Activated CD4-positive, alpha-beta memory T cell treated with anti-CD3 and anti-CD28 coated beads, Interleukin-2, amount 10 ng/mL, durations not matched to agents 7 days and 5 days (primary cell): Measurements from ENCODE around the gene ADCY5. TPM values are rescaled to one million over a fixed set of nuclear protein-coding genes. Genes with fewer than 3 reads are reported as not detected.

Source experiments
- CTCF ChIA-PET: fragments of 350-600 bp; sonication (Branson Sonifier 250); formaldehyde crosslinking; loops from one replicate; lab custom pipeline; 2021; ENCODE audit warnings: antibody characterized with exemption, inconsistent platforms; lab: Charles Lee
- POLR2A ChIA-PET: fragments of 350-600 bp; sonication (Branson Sonifier 250); formaldehyde crosslinking; loops from one replicate; lab custom pipeline; 2021; ENCODE audit warnings: antibody characterized with exemption; lab: Charles Lee
- DNase-seq: peaks from one replicate; pipeline ENCODE4 v3.0.0-alpha.2; 2020
- H3K27ac Mint-ChIP-seq: one replicate; pipeline ENCODE4 v1.8.0; 2021; ENCODE audit warnings: mild to moderate bottlenecking, mixed read lengths
- H3K27me3 Mint-ChIP-seq: one replicate; pipeline ENCODE4 v1.8.0; 2021; ENCODE audit warnings: mixed read lengths
- H3K36me3 Mint-ChIP-seq: one replicate; pipeline ENCODE4 v1.8.0; 2021; ENCODE audit warnings: low read depth, mixed read lengths
- H3K4me1 Mint-ChIP-seq: one replicate; pipeline ENCODE4 v1.8.0; 2021; ENCODE audit warnings: mixed read lengths
- H3K4me3 Mint-ChIP-seq: one replicate; pipeline ENCODE4 v1.8.0; 2021; ENCODE audit warnings: mild to moderate bottlenecking, mixed read lengths
- H3K9me3 Mint-ChIP-seq: one replicate; pipeline ENCODE4 v1.8.0; 2021; ENCODE audit warnings: mixed read lengths
- total RNA-seq, 2 experiments: library from RNA; stranded (reverse); gene quantifications; one replicate each; pipeline ENCODE4 v1.2.3, GENCODE V29; 2021

The ADCY5 gene
- total RNA-seq, 2 experiments from 2014 or later = not detected

DNA sequence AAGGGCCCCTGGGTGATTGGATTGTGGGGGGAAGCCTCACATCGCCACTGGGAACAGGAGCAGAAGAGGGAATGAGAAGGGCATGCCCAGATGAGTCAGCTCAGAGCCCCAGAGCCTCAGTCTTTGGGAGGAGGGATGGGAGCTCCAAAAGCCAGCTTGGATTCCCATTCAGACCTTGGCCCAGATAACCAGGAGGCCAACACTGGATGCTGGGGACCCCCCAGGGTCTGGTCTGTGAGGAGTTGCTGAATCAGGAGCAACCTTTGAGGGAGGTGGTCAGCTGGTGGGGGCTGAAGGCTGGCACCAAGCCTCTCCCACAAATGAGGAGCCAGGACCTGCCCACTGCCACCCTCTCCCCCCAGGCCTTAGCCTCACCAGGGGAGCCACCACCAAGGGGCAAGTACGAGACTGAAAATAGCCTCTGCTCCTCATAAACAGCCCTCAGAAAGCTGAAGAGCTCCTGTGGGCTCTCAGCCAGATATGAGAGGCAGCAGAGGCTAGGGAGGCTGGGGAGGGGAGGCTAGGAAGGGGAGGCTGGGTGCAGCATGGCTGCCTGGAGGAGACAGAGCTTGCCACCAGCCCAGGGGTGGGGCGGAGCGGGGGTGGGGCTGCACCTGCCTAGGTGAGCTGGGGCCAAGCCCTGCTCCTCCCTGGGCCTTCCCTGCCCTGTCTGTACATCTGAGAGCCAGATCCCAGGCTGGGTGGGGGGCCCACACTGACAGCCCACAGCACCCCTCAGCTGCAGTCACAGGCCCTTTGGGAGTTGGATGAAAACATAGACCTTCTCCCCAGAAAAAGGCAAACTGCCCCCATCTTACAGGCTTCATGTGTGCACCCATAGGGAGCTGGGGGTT, 147.3 kb downstream of the ADCY5 start:
- ChIA-PET CTCF (no interaction called here), POLR2A (no interaction called here)
- H3K4me3 Mint-ChIP-seq = no peak overlapping the region
- DNase-seq = no peak
- peaks cover under 1% of the 10 kb centered on the region for H3K27me3 Mint-ChIP-seq
- H3K36me3 Mint-ChIP-seq = no peaks in the 10 kb centered on the region
- H3K27ac Mint-ChIP-seq = no peak overlapping the region
- H3K9me3 Mint-ChIP-seq = no peaks in the 10 kb centered on the region
- no peaks in the 10 kb centered on the region for H3K4me1 Mint-ChIP-seq

- H3K27ac Mint-ChIP-seq = no peak overlapping the region
- H3K4me1 Mint-ChIP-seq = no peaks in the 10 kb centered on the region
- no peak overlapping the region for H3K4me3 Mint-ChIP-seq
- CTCF ChIA-PET = interaction anchor here (0.5 kb wide), 1 partner anchor 522 kb away, joined by 3 read pairs; no protein-coding TSS in a partner anchor
- no peaks in the 10 kb centered on the region for H3K27me3 Mint-ChIP-seq
- POLR2A ChIA-PET = no interaction called here
- DNase-seq = no peak
- H3K9me3 Mint-ChIP-seq = no peaks in the 10 kb centered on the region
- H3K36me3 Mint-ChIP-seq = no peaks in the 10 kb centered on the region
Measured at GRCh38 chr3:123300583-123300982, 148.3 kb downstream of the ADCY5 start.

DNA sequence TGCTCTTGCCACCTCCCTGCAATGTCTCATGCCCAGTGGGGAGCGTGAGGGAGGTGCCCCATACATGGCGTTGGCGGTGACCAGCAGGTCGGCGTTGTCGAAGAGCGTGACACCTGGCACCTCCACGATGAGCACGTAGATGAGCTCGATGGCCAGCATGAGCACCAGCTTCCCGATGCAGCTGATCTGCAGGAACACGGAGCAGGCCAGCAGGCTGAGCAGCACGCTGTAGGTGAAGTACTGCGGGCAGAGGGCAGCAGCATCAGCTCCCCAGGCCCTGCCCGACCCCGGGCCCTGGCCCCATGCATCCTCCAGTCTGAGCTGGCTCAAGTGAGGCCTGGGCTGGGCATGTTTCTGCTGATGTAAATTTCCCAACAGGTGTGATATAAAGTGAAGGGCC, 148.8 kb downstream of the ADCY5 start:
- Mint-ChIP-seq H3K27me3 (no peaks in the 10 kb centered on the region), H3K9me3 (no peaks in the 10 kb centered on the region)

DNA sequence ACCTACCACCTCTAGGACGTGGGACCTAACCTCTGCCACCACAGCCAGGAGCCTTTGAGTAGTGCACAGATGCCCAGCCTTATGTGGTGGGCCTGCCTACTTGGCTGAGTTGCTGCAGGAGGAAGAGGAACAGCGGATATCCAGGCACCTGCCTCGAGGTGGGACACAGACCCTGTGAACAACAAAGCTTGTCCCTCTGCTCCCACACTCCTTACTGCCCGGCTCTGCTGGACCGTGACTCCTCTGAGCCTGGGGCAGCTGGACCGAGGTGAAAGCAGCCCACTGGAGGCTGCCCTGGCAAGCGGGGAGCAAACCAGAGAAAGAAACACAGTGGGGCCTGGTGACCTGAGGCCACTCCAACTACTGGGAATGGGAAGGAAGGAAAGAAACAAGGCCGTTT, 149.3 kb downstream of the ADCY5 start:
- Mint-ChIP-seq H3K9me3 (no peaks in the 10 kb centered on the region), H3K4me1 (no peaks in the 10 kb centered on the region), H3K4me3 (no peak overlapping the region), H3K36me3 (no peaks in the 10 kb centered on the region), H3K27ac (no peak overlapping the region), H3K27me3 (no peaks in the 10 kb centered on the region)
- ChIA-PET POLR2A (no interaction called here), CTCF (no interaction called here)
- DNase-seq = no peak

More for the DNA sequence above, 148.8 kb downstream of the ADCY5 start:
- H3K36me3 Mint-ChIP-seq = no peaks in the 10 kb centered on the region
- H3K4me1 Mint-ChIP-seq = no peaks in the 10 kb centered on the region
- CTCF ChIA-PET = no interaction called here
- POLR2A ChIA-PET = no interaction called here
- no peak for DNase-seq
- H3K27ac Mint-ChIP-seq = no peak overlapping the region
- H3K4me3 Mint-ChIP-seq = no peak overlapping the region

DNA sequence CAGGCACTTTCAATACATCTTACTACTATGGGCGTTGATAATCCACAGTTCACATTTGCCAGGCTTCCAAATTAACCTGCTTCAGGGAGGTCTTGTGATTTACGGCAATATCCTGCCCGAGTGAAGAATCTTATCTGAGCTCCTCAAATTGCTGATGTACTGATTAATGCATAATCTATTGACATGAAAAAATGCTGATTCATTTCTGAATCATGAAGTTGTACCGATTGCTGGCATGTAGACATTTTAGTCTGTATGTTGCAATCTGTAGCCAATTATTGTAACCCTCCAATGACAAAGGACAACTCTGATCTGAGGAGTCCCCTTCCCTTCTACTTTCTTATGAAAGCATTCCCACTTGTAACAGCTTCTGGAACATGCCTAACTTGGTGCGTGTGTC, 150.0 kb downstream of the ADCY5 start:
- Mint-ChIP-seq H3K4me1 (no peaks in the 10 kb centered on the region), H3K27me3 (no peaks in the 10 kb centered on the region), H3K27ac (no peak overlapping the region), H3K4me3 (no peak overlapping the region), H3K36me3 (no peaks in the 10 kb centered on the region), H3K9me3 (no peaks in the 10 kb centered on the region)
- POLR2A ChIA-PET = no interaction called here
- CTCF ChIA-PET = no interaction called here
- DNase-seq = no peak

DNA sequence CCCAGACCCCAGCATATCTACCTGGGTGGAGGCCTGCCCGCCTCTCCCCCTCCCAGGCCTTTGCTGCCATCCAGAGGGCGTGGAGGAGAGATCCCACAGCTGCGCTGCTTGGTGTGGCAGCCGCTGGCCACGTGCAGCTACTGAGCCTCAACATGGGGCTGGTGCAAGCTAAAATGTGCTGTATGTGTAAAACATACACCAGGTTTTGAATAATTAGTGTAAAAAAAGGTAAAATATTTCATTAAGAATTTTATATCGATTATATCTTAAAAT, 151.3 kb downstream of the ADCY5 start:
- Mint-ChIP-seq H3K27me3 (no peaks in the 10 kb centered on the region), H3K9me3 (no peaks in the 10 kb centered on the region), H3K4me3 (no peak overlapping the region), H3K27ac (no peak overlapping the region), H3K36me3 (no peaks in the 10 kb centered on the region), H3K4me1 (no peaks in the 10 kb centered on the region)
- POLR2A ChIA-PET = no interaction called here
- no peak for DNase-seq
- CTCF ChIA-PET = interaction anchor here (0.6 kb wide), 1 partner anchor 76 kb away, joined by 3 read pairs; no protein-coding TSS in a partner anchor

DNA sequence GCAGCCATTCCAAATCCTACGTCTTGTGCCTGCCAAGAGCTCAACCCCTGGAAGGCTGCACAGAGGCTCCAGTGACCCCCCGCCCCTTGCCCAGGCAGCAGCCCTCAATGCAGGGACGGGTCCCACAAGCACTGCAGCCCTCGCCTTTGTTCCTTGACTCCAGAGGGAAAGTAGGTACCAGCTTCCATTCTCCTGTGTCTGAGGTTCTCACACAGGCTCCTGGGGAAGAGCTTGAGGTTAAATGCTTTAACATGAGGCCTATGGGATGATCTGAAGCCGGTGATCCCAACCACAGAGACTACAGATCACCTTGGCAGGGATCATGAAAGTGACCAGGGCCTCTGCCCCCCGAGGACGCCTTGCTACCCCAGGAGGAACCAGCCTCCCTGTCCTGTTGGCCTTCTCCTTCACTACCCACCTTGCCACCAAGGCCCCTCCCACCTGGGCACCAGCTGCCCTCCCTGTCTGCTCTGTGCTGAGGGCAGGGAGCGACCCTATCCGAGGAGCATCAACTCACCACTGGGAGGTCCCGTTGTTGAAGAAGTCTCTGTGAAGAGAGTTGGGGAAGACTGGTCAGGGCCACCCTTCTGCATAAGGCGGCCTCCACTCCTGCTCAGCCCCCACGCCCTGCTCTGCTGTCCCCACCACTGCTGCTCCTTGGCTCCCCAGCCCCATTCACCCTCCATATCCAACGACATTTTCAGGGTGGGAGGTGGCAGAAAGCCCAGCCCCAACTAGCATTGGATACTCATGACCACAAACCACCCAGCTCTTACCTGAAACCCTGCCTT, 151.9 kb downstream of the ADCY5 start:
- Mint-ChIP-seq H3K4me3 (no peak overlapping the region), H3K36me3 (no peaks in the 10 kb centered on the region), H3K27ac (no peak overlapping the region), H3K9me3 (no peaks in the 10 kb centered on the region), H3K4me1 (no peaks in the 10 kb centered on the region), H3K27me3 (no peaks in the 10 kb centered on the region)
- ChIA-PET POLR2A (no interaction called here), CTCF (no interaction called here)
- DNase-seq = no peak

GRCh38 chr3:123296261-123296660, 152.6 kb downstream of the ADCY5 start:
- no peak overlapping the region for H3K27ac Mint-ChIP-seq
- POLR2A ChIA-PET = no interaction called here
- no peaks in the 10 kb centered on the region for H3K27me3 Mint-ChIP-seq
- no peaks in the 10 kb centered on the region for H3K9me3 Mint-ChIP-seq
- H3K4me3 Mint-ChIP-seq = no peak overlapping the region
- CTCF ChIA-PET = no interaction called here
- no peaks in the 10 kb centered on the region for H3K4me1 Mint-ChIP-seq
- no peak for DNase-seq
- H3K36me3 Mint-ChIP-seq = no peaks in the 10 kb centered on the region

DNA sequence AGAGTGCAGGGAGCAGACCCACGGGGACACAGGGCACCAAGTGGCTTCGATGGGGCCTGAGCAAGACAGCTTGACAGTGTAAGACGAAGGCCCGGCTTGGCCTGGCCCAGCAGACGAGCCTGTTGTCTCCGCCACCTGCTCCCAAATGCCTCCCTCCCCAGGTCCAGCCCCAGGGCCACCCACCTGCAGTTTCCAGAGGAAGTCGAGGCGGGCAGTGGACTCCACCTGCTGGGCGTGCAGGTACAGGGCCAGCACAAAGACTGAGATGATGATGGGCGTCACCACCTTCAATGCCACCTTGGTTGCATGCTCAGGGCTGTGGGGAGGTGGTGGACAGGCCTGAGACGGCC, 153.0 kb downstream of the ADCY5 start:
- no peaks in the 10 kb centered on the region for H3K27me3 Mint-ChIP-seq

DNA sequence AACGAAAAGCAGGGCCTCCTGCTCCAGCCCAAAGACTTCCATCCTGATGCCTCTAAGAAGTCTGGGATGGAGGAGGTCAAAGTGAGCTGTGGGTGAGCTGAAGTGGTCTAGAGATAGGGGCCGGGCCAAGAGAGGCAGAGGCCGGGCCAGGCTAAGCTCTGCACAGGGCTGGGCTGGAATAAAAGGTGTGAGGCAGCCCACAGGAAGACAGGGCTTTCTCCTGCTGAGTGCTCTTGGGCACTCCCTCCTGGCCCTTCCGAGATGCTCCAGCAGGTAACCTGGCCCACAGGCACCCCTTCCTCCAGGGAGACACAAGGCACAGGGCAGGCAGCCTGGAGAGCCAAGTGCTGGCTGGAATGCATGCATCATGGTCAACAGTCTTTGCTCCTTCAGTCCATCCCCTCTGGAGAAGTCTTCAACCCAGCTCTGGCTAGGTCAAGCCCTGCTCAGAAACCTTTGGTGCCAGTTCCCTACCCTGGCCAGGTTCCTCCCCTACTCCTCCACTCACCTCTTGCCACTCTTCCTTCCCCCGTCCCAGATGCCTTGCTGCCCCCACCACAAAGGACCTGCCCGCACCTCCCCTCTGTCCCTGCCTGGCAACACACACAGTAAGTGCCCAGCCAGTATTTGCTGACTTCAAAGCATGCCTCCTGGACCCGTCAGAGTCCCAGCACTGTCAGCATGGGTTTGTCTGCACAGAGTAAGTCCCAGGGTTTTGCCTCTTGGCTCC, 153.6 kb downstream of the ADCY5 start:
- ChIA-PET CTCF (no interaction called here), POLR2A (no interaction called here)
- Mint-ChIP-seq H3K36me3 (no peaks in the 10 kb centered on the region), H3K4me3 (no peak overlapping the region), H3K27me3 (no peaks in the 10 kb centered on the region), H3K27ac (no peak overlapping the region), H3K9me3 (no peaks in the 10 kb centered on the region), H3K4me1 (no peaks in the 10 kb centered on the region)
- DNase-seq = no peak

More for the DNA sequence above, 153.0 kb downstream of the ADCY5 start:
- Mint-ChIP-seq H3K36me3 (no peaks in the 10 kb centered on the region), H3K4me1 (no peaks in the 10 kb centered on the region), H3K9me3 (no peaks in the 10 kb centered on the region), H3K27ac (no peak overlapping the region), H3K4me3 (no peak overlapping the region)
- ChIA-PET POLR2A (no interaction called here), CTCF (no interaction called here)
- no peak for DNase-seq

GRCh38 chr3:123294296-123294938, 154.5 kb downstream of the ADCY5 start:
- CTCF ChIA-PET = no interaction called here
- POLR2A ChIA-PET = no interaction called here
- Mint-ChIP-seq H3K27ac (no peak overlapping the region), H3K27me3 (no peaks in the 10 kb centered on the region), H3K4me1 (no peaks in the 10 kb centered on the region), H3K9me3 (no peaks in the 10 kb centered on the region), H3K36me3 (no peaks in the 10 kb centered on the region), H3K4me3 (no peak overlapping the region)
- DNase-seq = no peak

- CTCF ChIA-PET = no interaction called here
- Mint-ChIP-seq H3K9me3 (no peaks in the 10 kb centered on the region), H3K4me3 (no peak overlapping the region), H3K27ac (no peak overlapping the region), H3K27me3 (no peaks in the 10 kb centered on the region), H3K36me3 (no peaks in the 10 kb centered on the region), H3K4me1 (no peaks in the 10 kb centered on the region)
- no peak for DNase-seq
- POLR2A ChIA-PET = no interaction called here
Measured at GRCh38 chr3:123292321-123293310, 156.3 kb downstream of the ADCY5 start.
